GM06990 (cell line): ENCODE measurements around the gene NT5DC4.

Experiments used
- DNase-seq: peaks from one replicate; pipeline ENCODE4 v3.0.0-alpha.2; 2011; ENCODE audit not compliant: insufficient read length; ENCODE audit errors: extremely low read depth
- H3K27me3 ChIP-seq: replicated peaks from 2 replicates; pipeline ENCODE4 v1.6.0; 2011; ENCODE audit warnings: low read length; ENCODE audit not compliant: control insufficient read depth, insufficient read depth
- H3K36me3 ChIP-seq: 2 replicates; pipeline ENCODE4 v1.5.1; 2011; ENCODE audit warnings: low read length; ENCODE audit not compliant: control insufficient read depth, insufficient read depth
- H3K4me3 ChIP-seq: replicated peaks from 2 replicates; pipeline ENCODE4 v1.5.1; 2011; ENCODE audit warnings: low read depth, mild to moderate bottlenecking, control low read depth, low read length
- CTCF ChIP-seq: IDR thresholded peaks from 2 replicates; pipeline ENCODE4 v1.5.1; 2011; ENCODE audit warnings: low read length, control low read depth, mild to moderate bottlenecking, inconsistent platforms; ENCODE audit not compliant: insufficient read depth, poor library complexity, severe bottlenecking

Gene NT5DC4

DNA sequence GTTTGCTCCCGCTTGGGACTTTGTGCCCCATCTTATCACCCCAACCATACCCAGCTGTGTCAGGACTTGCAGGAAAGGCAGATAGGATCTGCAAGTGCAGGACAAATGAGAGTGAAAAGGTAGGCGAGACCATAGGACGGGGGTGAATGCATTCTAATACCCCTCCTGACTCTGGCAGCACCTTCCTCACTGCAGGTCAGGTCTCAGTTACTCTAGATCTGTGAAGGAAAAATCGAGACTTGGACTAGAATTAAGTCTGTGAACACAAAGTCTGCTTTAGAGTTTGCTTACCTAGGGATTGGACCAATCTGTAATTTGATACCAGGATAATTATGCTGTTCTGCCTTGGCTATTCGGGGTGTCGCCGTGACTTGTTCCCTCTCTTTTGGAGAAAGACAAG, 19.7 kb downstream of the NT5DC4 start:
- no peak for TF ChIP-seq CTCF
- H3K36me3 ChIP-seq = peaks cover 15% of the 10 kb centered on the region

DNA sequence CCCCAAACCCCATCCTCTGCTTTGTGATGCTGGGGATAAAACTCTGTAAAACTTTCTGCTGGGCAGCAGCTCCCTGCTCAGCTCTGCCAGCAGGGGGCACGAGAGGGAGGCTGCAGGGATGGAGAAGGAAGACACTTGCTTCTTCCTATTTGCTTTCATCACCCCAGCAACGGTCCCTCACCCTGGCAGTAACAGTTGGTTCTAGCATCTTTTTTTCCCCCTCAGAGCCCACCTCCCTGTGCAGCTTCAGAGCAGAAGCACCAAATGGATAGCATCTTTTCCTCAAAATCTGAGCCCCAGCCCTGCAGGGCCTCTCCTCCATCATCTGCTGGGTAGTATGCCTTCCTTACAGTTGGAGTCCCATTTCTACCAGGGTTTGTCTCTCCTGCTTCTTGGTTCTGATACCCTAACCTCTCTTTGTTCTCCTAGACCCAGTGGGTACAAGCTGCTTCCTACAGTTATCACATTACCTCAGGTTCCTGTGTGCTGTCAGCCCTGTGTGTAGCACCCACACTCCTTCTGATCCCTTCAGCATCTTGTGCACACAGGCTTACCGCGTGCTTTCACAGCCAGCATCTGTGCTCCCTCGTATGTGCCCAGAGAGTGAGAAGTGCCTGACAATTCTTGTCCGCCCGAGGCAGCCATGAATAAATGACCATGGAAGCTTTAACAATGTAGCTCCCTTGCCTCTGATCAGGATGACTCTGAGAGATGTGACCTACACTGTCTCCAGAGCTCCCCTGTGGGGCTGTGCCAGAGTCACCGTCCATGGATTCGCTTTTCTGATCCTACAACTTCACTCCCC, 29.1 kb downstream of the NT5DC4 start:
- peak; percentile 39 for DNase-seq
- Histone ChIP-seq H3K4me3 (no peak overlapping the region), H3K36me3 (peaks cover 9% of the 10 kb centered on the region), H3K27me3 (no peaks in the 10 kb centered on the region)
- peak; percentile 97 for TF ChIP-seq CTCF

More for the DNA sequence above, 19.7 kb downstream of the NT5DC4 start:
- DNase-seq = no peak
- H3K4me3 ChIP-seq = no peak overlapping the region
- no peaks in the 10 kb centered on the region for H3K27me3 ChIP-seq

GRCh38 chr2:112750560-112750843, 29.7 kb downstream of the NT5DC4 start:
- no peak for TF ChIP-seq CTCF
- no peak overlapping the region for H3K4me3 ChIP-seq
- no peaks in the 10 kb centered on the region for H3K27me3 ChIP-seq
- peaks cover 9% of the 10 kb centered on the region for H3K36me3 ChIP-seq
- no peak for DNase-seq

GRCh38 chr2:112751451-112752197, 30.8 kb downstream of the NT5DC4 start:
- Histone ChIP-seq H3K36me3 (peaks cover 12% of the 10 kb centered on the region), H3K4me3 (no peak overlapping the region), H3K27me3 (no peaks in the 10 kb centered on the region)
- TF ChIP-seq CTCF = no peak
- DNase-seq = no peak

DNA sequence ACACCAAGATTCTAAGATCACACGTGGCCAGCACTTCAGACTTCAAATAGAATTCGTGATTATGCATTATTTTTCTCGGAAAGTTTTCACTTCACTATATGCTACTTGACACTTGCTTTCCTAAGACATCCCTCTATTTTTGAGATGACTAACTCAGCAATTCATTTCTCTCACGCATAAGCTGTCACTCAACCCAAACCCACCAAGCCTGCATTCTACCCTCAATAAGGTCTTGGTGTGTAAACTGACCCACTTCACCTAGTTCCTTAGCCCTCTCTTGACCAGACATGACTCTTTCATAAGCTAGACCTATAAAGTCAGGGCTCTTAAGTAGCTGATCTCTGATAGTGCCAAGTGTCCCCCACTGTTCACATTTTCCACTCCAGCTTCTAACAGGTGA, 31.8 kb downstream of the NT5DC4 start:
- Histone ChIP-seq H3K4me3 (no peak overlapping the region), H3K36me3 (peaks cover 9% of the 10 kb centered on the region), H3K27me3 (no peaks in the 10 kb centered on the region)
- no peak for TF ChIP-seq CTCF
- DNase-seq = no peak
